HFFc6 (cell line): Measurements from ENCODE around the gene RBM43. TPM values are rescaled to one million over a fixed set of nuclear protein-coding genes. Genes with fewer than 3 reads are reported as not detected.

ENCODE experiments used
- DNase-seq: peaks from one replicate; pipeline ENCODE4 v3.0.0-alpha.2; 2018
- H3K27ac Mint-ChIP-seq: 2 replicates; pipeline ENCODE4 v1.8.0; 2020; ENCODE audit warnings: mild to moderate bottlenecking, mixed read lengths
- H3K27me3 Mint-ChIP-seq: 2 replicates; pipeline ENCODE4 v1.8.0; 2021; ENCODE audit warnings: mild to moderate bottlenecking, moderate library complexity, mixed read lengths; ENCODE audit not compliant: insufficient read depth
- H3K36me3 Mint-ChIP-seq: 2 replicates; pipeline ENCODE4 v1.8.0; 2021; ENCODE audit warnings: low read depth, mixed read lengths
- H3K4me1 Mint-ChIP-seq: 2 replicates; pipeline ENCODE4 v1.8.0; 2020; ENCODE audit warnings: low read depth, mixed read lengths
- H3K4me3 Mint-ChIP-seq: 2 replicates; pipeline ENCODE4 v1.8.0; 2020; ENCODE audit warnings: mild to moderate bottlenecking, moderate library complexity, mixed read lengths
- H3K9me3 Mint-ChIP-seq: 2 replicates; pipeline ENCODE4 v1.8.0; 2020; ENCODE audit warnings: mild to moderate bottlenecking, mixed read lengths
- total RNA-seq, 6 experiments: library from RNA; stranded (reverse); fragmentation: NEBNext Ultra II Directional; extraction: Animal tissue kit (Norgen Biotek cat#: 25700); gene quantifications; 2 replicates in 1 of 6; 3 replicates in 5 of 6; pipeline ENCODE4 v1.2.3, GENCODE V29; 2021
- TF ChIP-seq, protein P1 (sequence below): fragments of 200-600 bp; sonication (generic); IDR thresholded peaks from 2 replicates; pipeline ENCODE4 v1.5.0; 2021; ENCODE audit warnings: antibody characterized with exemption, mild to moderate bottlenecking

RBM43 gene
- total RNA-seq, 6 experiments from 2014 or later: 3.8 to 8.2 (median 6.4) TPM

DNA sequence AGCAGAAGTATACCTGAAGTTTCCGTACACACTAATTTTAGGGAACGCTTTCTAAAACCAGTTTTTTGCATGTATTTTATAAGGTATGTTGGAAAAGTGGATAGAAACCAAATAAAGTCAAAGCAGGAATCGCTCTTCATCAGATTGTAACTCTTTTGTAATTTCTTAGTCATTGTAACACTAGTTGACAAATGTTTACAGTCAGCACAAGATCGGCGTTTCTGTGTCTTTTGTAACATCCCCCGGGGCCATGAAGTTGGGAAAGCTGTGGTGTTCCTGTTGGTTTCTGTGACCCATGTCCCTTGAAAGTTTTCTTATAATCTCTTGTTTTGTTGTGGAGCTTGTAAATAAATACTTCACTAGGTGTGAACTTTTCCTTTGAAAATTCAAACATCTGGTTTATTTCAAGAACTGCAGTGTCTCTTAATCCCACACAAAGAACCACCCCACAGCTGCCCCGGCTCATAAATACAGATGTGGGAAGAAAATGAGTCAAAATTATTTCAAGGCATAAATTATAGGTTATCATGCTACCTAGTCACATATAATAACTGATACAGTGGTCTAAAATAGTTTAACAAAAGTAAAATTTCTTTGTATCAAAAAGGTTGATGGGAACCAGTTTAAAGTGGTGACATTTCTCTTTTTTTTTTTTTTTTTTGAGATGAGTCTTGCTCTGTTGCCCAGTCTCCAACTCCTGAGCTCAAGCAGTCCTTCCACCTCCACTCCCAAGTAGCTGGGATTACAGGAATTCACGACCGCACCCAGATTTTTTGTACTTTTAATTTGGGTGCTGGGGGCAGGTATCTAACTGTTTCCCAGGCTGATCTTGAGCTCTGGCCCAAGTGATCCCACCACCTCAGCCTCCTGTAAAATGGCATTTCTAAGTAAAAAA is 28.6 kb upstream of the RBM43 start:
- DNase-seq: peak; percentile 58
- Mint-ChIP-seq H3K36me3 (peaks cover 4% of the 10 kb centered on the region; the same call in 1 of the 2 replicates), H3K27me3 (no peaks in the 10 kb centered on the region), H3K4me3 (peak overlapping the region; percentile 91), H3K9me3 (no peaks in the 10 kb centered on the region), H3K4me1 (peaks cover 17% of the 10 kb centered on the region), H3K27ac (peak overlapping the region; percentile 95)
- TF ChIP-seq, protein P1, sequence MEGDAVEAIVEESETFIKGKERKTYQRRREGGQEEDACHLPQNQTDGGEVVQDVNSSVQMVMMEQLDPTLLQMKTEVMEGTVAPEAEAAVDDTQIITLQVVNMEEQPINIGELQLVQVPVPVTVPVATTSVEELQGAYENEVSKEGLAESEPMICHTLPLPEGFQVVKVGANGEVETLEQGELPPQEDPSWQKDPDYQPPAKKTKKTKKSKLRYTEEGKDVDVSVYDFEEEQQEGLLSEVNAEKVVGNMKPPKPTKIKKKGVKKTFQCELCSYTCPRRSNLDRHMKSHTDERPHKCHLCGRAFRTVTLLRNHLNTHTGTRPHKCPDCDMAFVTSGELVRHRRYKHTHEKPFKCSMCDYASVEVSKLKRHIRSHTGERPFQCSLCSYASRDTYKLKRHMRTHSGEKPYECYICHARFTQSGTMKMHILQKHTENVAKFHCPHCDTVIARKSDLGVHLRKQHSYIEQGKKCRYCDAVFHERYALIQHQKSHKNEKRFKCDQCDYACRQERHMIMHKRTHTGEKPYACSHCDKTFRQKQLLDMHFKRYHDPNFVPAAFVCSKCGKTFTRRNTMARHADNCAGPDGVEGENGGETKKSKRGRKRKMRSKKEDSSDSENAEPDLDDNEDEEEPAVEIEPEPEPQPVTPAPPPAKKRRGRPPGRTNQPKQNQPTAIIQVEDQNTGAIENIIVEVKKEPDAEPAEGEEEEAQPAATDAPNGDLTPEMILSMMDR: no peak

DNA sequence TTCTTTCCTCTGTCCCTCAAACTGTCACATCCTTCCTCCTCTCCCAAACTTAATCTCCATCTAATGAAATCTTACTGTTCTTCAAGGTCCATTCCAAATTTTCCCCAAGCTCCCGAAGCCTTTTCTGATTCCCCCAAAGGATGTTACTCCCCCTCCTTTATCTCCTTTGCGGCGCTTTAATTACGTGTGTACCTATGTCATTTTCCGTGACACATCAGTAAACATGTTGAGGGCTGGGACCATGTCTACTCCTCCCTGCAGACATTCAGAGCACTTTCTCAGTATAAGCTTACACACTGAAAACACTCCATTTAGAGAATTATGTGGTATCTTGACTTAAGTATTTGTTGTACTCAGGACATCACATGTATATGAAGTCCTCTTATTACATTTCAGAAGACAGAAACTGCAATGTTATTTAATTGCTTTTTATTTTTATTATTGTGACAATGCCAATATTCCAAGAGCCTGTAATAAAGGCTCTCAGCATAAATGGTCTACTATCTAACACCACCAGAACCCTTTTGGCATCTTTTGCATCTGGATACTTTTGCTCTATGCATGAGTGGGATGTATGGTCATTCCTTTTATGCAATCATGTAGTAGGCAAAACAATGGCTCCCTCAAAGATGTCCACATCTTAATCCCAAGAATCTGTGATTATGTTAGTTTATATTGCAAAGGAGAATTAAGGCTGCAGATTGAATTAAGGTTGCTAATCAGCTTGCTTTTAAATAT is 26.0 kb upstream of the RBM43 start:
- Mint-ChIP-seq H3K9me3 (no peaks in the 10 kb centered on the region), H3K4me1 (peaks cover 17% of the 10 kb centered on the region), H3K4me3 (peak overlapping the region; percentile 48), H3K36me3 (peaks cover 4% of the 10 kb centered on the region; the same call in 1 of the 2 replicates), H3K27ac (peak overlapping the region; percentile 79), H3K27me3 (no peaks in the 10 kb centered on the region)
- DNase-seq: no peak
- TF ChIP-seq, protein P1: no peak

- Mint-ChIP-seq H3K9me3 (no peaks in the 10 kb centered on the region), H3K36me3 (no peaks in the 10 kb centered on the region), H3K4me3 (no peak overlapping the region), H3K27ac (no peak overlapping the region), H3K27me3 (no peaks in the 10 kb centered on the region), H3K4me1 (no peaks in the 10 kb centered on the region)
- no peak for DNase-seq
- TF ChIP-seq, protein P1: no peak
These were observed 20.7 kb upstream of the RBM43 start for GRCh38 chr2:151282401-151282800.

GRCh38 chr2:151280271-151280670 is 18.6 kb upstream of the RBM43 start:
- no peaks in the 10 kb centered on the region for H3K4me1 Mint-ChIP-seq
- H3K27me3 Mint-ChIP-seq: no peaks in the 10 kb centered on the region
- no peaks in the 10 kb centered on the region for H3K9me3 Mint-ChIP-seq
- TF ChIP-seq, protein P1: no peak
- no peak overlapping the region for H3K27ac Mint-ChIP-seq
- no peak overlapping the region for H3K4me3 Mint-ChIP-seq
- H3K36me3 Mint-ChIP-seq: no peaks in the 10 kb centered on the region
- no peak for DNase-seq

GRCh38 chr2:151278487-151278886 is 16.8 kb upstream of the RBM43 start:
- TF ChIP-seq, protein P1: no peak
- no peak for DNase-seq
- Mint-ChIP-seq H3K27ac (no peak overlapping the region), H3K4me1 (no peaks in the 10 kb centered on the region), H3K27me3 (no peaks in the 10 kb centered on the region), H3K9me3 (no peaks in the 10 kb centered on the region), H3K4me3 (no peak overlapping the region), H3K36me3 (no peaks in the 10 kb centered on the region)
